ENCODE results near the gene PAXIP1. TPM values are rescaled to one million over a fixed set of nuclear protein-coding genes. Genes with fewer than 3 reads are reported as not detected.

The PAXIP1 gene
- total and polyA plus RNA-seq, 9 donors, result 7.9 to 14.9 (median 10.3) TPM

DNA sequence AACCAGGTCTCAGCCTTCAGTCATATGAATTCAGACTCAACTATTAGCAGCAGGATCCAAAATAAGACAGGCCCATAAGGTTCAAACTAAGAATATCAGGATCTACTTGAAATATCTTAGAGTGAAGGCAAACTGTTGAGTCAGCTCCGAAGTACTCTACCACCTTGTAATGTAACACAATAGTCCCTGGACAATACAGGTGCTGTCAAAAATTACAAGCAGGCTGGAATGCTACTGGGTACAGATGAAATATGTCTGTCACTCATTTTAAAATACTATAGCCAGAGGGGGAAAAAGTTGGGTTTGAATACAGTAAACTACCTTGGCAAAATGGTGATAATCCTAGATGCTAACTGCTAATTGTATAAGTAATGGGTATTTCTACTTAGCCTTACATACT, 6.8 kb downstream of the PAXIP1 start:
- H3K27me3 ChIP-seq, result no peaks in the 10 kb centered on the region
- H3K9me3 ChIP-seq, result no peaks in the 10 kb centered on the region
- H3K4me1 ChIP-seq (ENCODE audit: insufficient read depth), result peaks cover 2% of the 10 kb centered on the region
- WGBS, 3 donors, result 85 to 94% (median 90%) methylated on average over 1 of the region's 1 CpG
- no peak for TF ChIP-seq CTCF (IDR thresholded peaks at IDR 0.05)
- no peak for TF ChIP-seq POLR2A (IDR thresholded peaks at IDR 0.05)
- TF ChIP-seq EP300 (IDR thresholded peaks at IDR 0.05), result no peak
- H3K36me3 ChIP-seq, result no peaks in the 10 kb centered on the region
- H3K27ac ChIP-seq, result no peak overlapping the region
- intact Hi-C loops (cut with DNase I), result no loop called here
- DNase-seq, result no peak
- no peak overlapping the region for H3K4me3 ChIP-seq

DNA sequence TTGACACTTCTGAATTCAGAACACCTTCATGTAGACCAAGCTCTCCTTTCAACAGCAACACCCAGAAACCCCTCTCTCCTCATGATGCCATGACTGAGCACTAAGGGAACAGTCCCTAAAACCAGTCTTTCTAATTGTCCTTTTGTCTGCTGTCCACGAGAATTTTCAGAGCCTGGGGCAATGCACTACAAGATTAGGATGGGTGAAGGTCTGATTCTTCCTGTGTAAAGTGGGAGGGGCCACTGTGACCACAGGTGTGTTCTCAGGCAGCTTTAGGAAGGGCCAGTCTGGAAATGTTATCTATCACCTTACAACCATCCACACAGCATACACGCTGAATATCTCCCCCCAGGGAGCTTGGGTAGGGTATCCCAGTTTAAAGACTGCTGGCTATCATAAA, 7.9 kb downstream of the PAXIP1 start:
- WGBS, 3 donors, result 82 to 94% (median 85%) methylated on average over 2 of the region's 2 CpGs
- Histone ChIP-seq H3K4me1 (ENCODE audit: insufficient read depth) (no peaks in the 10 kb centered on the region), H3K27ac (no peak overlapping the region), H3K9me3 (no peaks in the 10 kb centered on the region), H3K27me3 (no peaks in the 10 kb centered on the region), H3K4me3 (no peak overlapping the region), H3K36me3 (no peaks in the 10 kb centered on the region)
- TF ChIP-seq CTCF (IDR thresholded peaks at IDR 0.05), result no peak
- TF ChIP-seq EP300 (IDR thresholded peaks at IDR 0.05), result no peak
- no peak for TF ChIP-seq POLR2A (IDR thresholded peaks at IDR 0.05)
- intact Hi-C loops (cut with DNase I), result no loop called here
- no peak for DNase-seq

DNA sequence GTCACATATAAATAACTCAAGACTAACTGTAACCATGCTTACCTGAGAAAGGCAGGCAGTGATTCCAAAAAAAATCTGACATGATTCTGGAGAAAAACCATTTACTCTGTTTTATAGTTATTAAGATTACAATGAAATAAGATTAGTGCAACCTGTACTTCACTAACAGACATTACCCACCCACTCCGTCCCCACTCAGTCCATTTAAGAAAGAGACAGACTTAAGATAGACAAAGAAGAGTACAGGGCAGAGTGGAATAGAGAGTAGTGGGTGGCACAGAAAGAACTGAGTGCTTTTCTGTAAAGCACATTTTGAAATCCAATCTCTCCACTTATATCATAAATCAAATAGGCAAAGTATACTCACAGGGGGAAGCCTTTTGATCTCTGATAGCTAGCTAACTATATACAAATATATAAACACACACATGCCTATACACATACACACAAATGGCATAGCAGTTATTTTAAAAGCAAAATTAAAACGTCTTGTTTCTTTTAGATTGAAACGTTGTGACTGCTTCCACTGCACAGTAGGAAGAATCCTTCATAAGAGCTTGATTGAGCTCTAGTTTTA, 11.9 kb downstream of the PAXIP1 start:
- H3K27ac ChIP-seq, result no peak overlapping the region
- 74 to 82% (median 80%) methylated on average over 3 of the region's 3 CpGs for WGBS, 3 donors
- DNase-seq, result no peak
- no peaks in the 10 kb centered on the region for H3K4me1 ChIP-seq (ENCODE audit: insufficient read depth)
- no peaks in the 10 kb centered on the region for H3K36me3 ChIP-seq
- no peaks in the 10 kb centered on the region for H3K27me3 ChIP-seq
- TF ChIP-seq POLR2A (IDR thresholded peaks at IDR 0.05), result no peak
- TF ChIP-seq CTCF (IDR thresholded peaks at IDR 0.05), result no peak
- no peak for TF ChIP-seq EP300 (IDR thresholded peaks at IDR 0.05)
- no peaks in the 10 kb centered on the region for H3K9me3 ChIP-seq
- no peak overlapping the region for H3K4me3 ChIP-seq
- intact Hi-C loops (cut with DNase I), result no loop called here

- no peaks in the 10 kb centered on the region for H3K4me1 ChIP-seq (ENCODE audit: insufficient read depth)
- no peak for TF ChIP-seq CTCF (IDR thresholded peaks at IDR 0.05)
- no peak for TF ChIP-seq EP300 (IDR thresholded peaks at IDR 0.05)
- TF ChIP-seq POLR2A (IDR thresholded peaks at IDR 0.05), result no peak
- H3K27me3 ChIP-seq, result no peaks in the 10 kb centered on the region
- no peak overlapping the region for H3K27ac ChIP-seq
- no peak overlapping the region for H3K4me3 ChIP-seq
- no peaks in the 10 kb centered on the region for H3K36me3 ChIP-seq
- no peaks in the 10 kb centered on the region for H3K9me3 ChIP-seq
- intact Hi-C loops (cut with DNase I), result no loop called here
- WGBS, 3 donors, result 68 to 72% (median 72%) methylated on average over 3 of the region's 3 CpGs
- DNase-seq, result no peak
Measured at GRCh38 chr7:154987571-154987970, 15.4 kb downstream of the PAXIP1 start.

All from ovary (tissue), 9 donors.